Lower lobe of right lung (tissue), 2 donors: ENCODE results near the gene GORASP2. TPM values are rescaled to one million over a fixed set of nuclear protein-coding genes. Genes with fewer than 3 reads are reported as not detected.

ENCODE experiments used
- ATAC-seq, 2 donors: fragments of 200-7000 bp; cut with Tn5 transposase; one replicate each; pipeline ENCODE4 v1.9.1; 2020 to 2022; ENCODE audit warnings: mild to moderate bottlenecking in 2 of 2, moderate library complexity in 2 of 2
- DNase-seq: peaks from one replicate; pipeline ENCODE4 v3.0.0-alpha.2; 2020
- H3K27ac ChIP-seq: fragments of 200-600 bp; one replicate; pipeline ENCODE4 v1.8.0; 2022
- H3K27me3 ChIP-seq: fragments of 200-600 bp; one replicate; pipeline ENCODE4 v1.8.0; 2022; ENCODE audit warnings: low read depth
- H3K36me3 ChIP-seq: fragments of 200-600 bp; one replicate; pipeline ENCODE4 v1.8.0; 2022; ENCODE audit warnings: mild to moderate bottlenecking
- H3K4me1 ChIP-seq: fragments of 200-600 bp; one replicate; pipeline ENCODE4 v1.8.0; 2022
- H3K4me3 ChIP-seq: fragments of 200-600 bp; one replicate; pipeline ENCODE4 v1.8.0; 2022; ENCODE audit warnings: mild to moderate bottlenecking
- H3K9me3 ChIP-seq: fragments of 200-600 bp; one replicate; pipeline ENCODE4 v1.8.0; 2022
- intact Hi-C: fragments of 100-400 bp; cut with DNase I; formaldehyde crosslinking; loops from one replicate; pipeline ENCODE4 v1.11.0; 2022
- total RNA-seq: library from RNA; stranded (reverse); fragmentation: NEBNext Ultra II Directional; extraction: Animal tissue kit (Norgen Biotek cat#: 25700); gene quantifications from one replicate; pipeline ENCODE4 v1.2.1, GENCODE V29; 2021
- TF ChIP-seq, protein P1 (sequence below): fragments of 200-600 bp; IDR thresholded peaks from one replicate; pipeline ENCODE4 v1.8.0; 2022; ENCODE audit warnings: antibody characterized with exemption, mild to moderate bottlenecking
- donor health status: DM: no; HTN: yes; CAD: no; lungs with severe emphysema.

GORASP2 gene
- total RNA-seq, 1 donor from 2014 or later, result 64.9 TPM

DNA sequence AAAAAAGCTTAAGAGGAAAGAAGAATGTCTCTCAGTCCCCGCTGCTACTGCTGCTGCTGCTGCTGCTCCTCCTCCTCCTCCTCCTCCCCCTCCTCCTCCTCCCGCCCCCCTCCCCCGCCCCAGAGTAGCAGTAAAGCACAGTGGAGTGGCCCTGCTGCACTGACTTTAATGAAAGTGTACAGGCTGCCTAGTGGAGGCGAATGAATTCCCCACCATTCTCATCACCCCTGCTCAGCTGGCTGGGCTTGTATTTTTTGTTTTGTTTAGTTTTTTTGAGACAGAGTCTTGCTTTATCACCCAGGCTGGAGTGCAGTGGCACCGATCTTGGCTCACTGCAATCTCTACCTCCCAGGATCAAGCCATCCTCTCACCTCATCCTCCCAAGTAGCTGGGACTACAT is 34.3 kb downstream of the GORASP2 start:
- Histone ChIP-seq H3K4me1 (no peaks in the 10 kb centered on the region), H3K36me3 (peaks cover 96% of the 10 kb centered on the region), H3K9me3 (no peaks in the 10 kb centered on the region), H3K27me3 (no peaks in the 10 kb centered on the region), H3K27ac (no peak overlapping the region), H3K4me3 (no peak overlapping the region)
- ATAC-seq, result no peak
- TF ChIP-seq, protein P1, sequence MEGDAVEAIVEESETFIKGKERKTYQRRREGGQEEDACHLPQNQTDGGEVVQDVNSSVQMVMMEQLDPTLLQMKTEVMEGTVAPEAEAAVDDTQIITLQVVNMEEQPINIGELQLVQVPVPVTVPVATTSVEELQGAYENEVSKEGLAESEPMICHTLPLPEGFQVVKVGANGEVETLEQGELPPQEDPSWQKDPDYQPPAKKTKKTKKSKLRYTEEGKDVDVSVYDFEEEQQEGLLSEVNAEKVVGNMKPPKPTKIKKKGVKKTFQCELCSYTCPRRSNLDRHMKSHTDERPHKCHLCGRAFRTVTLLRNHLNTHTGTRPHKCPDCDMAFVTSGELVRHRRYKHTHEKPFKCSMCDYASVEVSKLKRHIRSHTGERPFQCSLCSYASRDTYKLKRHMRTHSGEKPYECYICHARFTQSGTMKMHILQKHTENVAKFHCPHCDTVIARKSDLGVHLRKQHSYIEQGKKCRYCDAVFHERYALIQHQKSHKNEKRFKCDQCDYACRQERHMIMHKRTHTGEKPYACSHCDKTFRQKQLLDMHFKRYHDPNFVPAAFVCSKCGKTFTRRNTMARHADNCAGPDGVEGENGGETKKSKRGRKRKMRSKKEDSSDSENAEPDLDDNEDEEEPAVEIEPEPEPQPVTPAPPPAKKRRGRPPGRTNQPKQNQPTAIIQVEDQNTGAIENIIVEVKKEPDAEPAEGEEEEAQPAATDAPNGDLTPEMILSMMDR, result no peak
- no peak for DNase-seq
- intact Hi-C loops, result no loop called here

DNA sequence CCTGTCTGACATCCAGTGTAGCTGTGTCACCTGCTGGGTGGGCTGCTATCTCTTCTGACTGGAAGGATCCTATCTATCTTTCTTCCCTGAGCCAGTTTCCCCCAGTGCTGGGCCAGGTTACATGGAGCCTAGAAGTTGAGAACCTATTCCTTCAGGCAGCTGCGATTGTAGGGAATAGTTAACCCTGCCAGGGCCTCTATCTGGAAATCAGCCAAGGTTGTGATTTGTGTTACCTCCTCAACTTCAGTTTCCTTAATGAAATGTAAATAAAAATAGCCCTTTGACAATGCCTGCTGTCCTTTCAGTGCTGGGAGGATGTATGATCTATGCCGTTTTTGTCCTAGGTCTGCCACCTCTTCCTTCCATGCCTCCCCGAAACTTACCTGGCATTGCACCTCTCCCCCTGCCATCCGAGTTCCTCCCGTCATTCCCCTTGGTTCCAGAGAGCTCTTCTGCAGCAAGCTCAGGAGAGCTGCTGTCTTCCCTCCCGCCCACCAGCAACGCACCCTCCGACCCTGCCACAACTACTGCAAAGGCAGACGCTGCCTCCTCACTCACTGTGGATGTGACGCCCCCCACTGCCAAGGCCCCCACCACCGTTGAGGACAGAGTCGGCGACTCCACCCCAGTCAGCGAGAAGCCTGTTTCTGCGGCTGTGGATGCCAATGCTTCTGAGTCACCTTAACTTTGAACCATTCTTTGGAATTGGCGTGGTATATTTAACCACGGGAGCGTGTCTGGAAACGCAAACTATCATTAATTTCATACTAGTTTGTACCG is 36.6 kb downstream of the GORASP2 start:
- DNase-seq, result no peak
- Histone ChIP-seq H3K4me1 (no peaks in the 10 kb centered on the region), H3K27me3 (no peaks in the 10 kb centered on the region), H3K27ac (no peak overlapping the region), H3K36me3 (peaks cover 77% of the 10 kb centered on the region), H3K9me3 (no peaks in the 10 kb centered on the region), H3K4me3 (no peak overlapping the region)
- TF ChIP-seq, protein P1, result no peak
- ATAC-seq, result no peak
- intact Hi-C loops, result no loop called here

DNA sequence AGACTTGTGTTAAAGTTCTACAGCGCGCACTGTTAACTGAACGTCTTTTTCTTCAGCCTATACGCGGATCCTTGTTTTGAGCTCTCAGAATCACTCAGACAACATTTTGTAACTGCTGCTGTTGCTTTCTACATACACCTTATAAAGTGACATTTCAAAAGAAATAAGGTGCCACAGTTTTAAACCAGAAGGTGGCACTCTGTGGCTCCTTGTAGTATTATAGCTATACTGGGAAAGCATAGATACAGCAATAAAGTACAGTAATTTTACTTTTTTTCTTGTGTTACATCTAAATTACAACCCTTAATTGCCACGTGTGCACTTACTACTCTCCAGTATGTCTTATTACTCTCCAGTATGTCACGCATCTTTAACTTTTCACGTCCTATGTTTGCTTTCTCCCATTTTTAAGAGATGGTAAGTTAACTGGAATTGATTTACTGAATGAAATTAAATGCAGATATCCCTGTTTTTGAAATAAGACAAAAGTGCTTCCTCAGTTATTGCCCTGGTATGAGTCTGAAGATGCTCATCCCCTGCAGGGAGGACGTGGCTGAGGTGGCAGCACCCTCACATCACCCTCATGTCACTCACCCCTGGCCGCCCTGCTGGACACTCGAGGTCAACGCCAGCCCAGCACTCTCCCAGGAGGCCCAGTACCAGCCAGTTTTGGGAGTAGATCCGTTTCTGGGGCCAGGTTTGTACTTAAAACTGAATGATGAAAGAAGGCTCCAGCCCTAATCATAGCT is 37.8 kb downstream of the GORASP2 start:
- TF ChIP-seq, protein P1, result no peak
- intact Hi-C loops, result no loop called here
- ATAC-seq, result peak in 1 of 2 donors; percentile 35
- H3K9me3 ChIP-seq, result no peaks in the 10 kb centered on the region
- no peaks in the 10 kb centered on the region for H3K27me3 ChIP-seq
- H3K4me3 ChIP-seq, result no peak overlapping the region
- no peaks in the 10 kb centered on the region for H3K4me1 ChIP-seq
- DNase-seq, result no peak
- H3K36me3 ChIP-seq, result peaks cover 65% of the 10 kb centered on the region
- no peak overlapping the region for H3K27ac ChIP-seq

DNA sequence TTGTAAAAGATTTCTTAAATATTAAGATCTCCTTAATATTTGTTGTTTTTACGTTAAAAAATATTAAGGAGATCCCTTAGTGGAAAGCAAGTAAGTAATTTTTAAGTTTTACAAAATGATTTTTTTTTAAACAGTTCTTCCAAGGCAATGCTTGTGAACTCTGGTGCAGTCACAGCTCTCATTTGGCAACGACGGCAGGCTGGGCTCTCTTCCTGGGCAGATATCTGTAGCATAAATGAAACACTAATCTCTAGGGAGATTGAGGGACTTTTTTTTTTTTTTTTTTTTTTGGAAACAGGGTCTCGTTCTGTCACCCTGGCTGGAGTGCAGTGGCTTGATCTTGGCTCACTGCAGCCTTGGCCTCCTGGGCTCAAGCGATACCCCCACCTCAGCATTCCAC is 38.5 kb downstream of the GORASP2 start:
- ATAC-seq, result no peak
- Histone ChIP-seq H3K27me3 (no peaks in the 10 kb centered on the region), H3K27ac (no peak overlapping the region), H3K4me1 (no peaks in the 10 kb centered on the region), H3K9me3 (no peaks in the 10 kb centered on the region), H3K36me3 (peaks cover 57% of the 10 kb centered on the region), H3K4me3 (no peak overlapping the region)
- intact Hi-C loops, result no loop called here
- TF ChIP-seq, protein P1, result no peak
- DNase-seq, result no peak

DNA sequence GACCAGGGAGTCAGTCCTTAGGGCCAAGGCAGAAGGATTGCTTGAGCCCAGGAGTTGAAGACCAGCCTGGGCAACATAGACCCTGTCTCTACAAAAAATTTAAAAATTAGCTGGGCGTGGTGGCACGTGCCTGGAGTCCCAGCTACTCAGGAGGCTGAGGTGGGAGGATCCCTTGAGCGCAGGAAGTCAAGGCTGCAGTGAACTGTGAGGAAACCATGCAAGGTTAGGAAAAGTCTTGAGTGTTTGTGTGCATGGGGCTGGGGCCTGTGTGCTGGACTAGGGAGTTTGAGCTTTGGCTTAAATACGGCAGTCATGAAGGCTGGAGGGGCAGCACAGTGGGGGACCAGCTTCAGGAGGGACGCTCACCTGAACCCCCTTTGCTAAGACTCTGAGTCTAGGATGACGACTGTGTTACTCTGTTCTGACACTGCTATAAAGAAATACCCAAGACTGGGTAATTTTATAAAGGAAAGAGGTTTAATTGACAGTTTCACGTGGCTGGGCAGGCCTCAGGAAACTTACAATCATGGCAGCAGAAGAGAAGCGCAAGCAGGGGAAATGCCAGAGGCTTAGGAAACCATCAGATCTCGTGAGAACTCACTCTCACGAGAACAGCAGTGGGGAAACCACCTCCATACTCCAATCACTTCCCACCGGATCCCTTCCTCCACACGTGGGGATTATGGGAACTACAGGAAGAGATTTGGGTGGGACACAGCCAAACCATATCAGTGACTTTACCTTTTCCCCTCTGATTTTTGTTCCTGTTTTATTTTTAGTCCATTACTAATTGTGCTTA is 39.4 kb downstream of the GORASP2 start:
- DNase-seq (no peak), ATAC-seq (no peak)
- intact Hi-C loops, result no loop called here
- Histone ChIP-seq H3K27ac (no peak overlapping the region), H3K36me3 (peaks cover 50% of the 10 kb centered on the region), H3K9me3 (no peaks in the 10 kb centered on the region), H3K4me1 (peaks cover 5% of the 10 kb centered on the region), H3K27me3 (no peaks in the 10 kb centered on the region), H3K4me3 (no peak overlapping the region)
- TF ChIP-seq, protein P1, result no peak
